Right lung (tissue), 5 donors: Measurements from ENCODE around the gene CLCF1. TPM values are rescaled to one million over a fixed set of nuclear protein-coding genes. Genes with fewer than 3 reads are reported as not detected.
"Not testable (repeated sequence)": the region's sequence is repeated elsewhere in the genome, so short reads cannot be mapped to it uniquely, and the experiment has no call there.

Source experiments
- DNase-seq, 2 donors: peaks; one replicate each; pipeline ENCODE4 v3.0.0-alpha.2; 2013
- polyA plus RNA-seq, 5 donors: library from polyadenylated mRNA; unstranded; fragments of 120-200 nt; gene quantifications; one replicate each; pipeline versions ENCODE4 v1.2.1 to v1.2.3, GENCODE V29; 2013; ENCODE audit warnings: inconsistent platforms in 1 of 5, low replicate concordance in 1 of 5; ENCODE audit not compliant: insufficient read length in 5 of 5, insufficient read depth in 1 of 5

The CLCF1 gene
- polyA plus RNA-seq, 5 donors = 11.1 to 14.7 (median 13.7) TPM

DNA sequence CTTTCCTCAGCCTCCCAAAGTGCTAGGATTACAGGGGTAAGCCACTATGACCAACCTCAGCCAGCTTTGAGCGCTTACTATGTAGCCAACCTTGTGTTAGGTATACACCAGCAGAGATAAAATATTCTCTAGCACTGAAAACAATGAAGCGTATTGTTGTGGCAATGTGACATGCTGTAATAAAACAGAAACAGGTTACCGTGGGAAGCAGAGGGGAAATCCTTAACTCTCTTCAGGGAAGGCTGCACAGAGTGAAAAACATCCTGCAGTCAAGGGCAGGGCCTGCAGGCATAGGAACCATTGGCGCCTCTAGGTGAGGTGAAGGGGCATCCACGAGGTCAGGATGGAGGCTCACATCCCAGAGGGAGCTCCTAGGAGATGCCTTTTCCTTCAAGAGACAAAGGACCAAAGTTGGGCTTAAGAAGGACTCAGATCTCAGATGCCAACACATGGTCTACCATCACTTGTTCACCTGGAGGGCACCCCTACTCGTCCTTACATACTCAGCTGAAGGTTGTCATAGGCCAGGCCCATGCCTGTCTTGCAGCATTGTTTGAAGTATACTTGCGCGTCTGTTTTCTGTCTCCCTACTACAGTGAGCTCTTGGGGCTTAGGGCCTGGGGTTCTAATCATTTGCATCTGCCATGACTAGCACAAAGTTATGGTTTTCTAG lies 28.0 kb downstream of the CLCF1 start:
- DNase-seq = no peak

GRCh38 chr11:67344264-67344663 lies 29.1 kb downstream of the CLCF1 start:
- no peak for DNase-seq

DNA sequence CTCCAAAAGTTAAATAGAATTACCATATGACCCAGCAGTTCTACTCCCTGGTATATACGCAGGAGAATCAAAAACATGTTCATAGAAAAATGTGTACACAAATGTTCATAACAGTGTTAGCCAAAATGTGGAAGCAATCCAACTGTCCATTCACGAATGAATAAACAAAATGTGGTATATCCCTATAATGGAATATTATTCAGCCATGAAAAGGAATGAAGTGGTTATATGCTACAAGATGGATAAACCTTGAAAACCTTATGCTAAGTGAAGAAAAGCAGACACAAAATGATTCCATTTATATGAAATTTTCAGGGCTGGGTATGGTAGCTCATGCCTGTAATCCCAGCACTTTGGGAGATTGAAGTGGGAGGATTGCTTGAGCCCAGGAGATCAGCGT lies 36.1 kb downstream of the CLCF1 start:
- DNase-seq = no peak

- DNase-seq = no peak
Observed at GRCh38 chr11:67332081-67332691, 41.2 kb downstream of the CLCF1 start.

- DNase-seq = no peak
Observed at GRCh38 chr11:67323526-67323925, 49.9 kb downstream of the CLCF1 start.

GRCh38 chr11:67322049-67322448 lies 51.3 kb downstream of the CLCF1 start:
- DNase-seq = no peak

- DNase-seq = no peak
Observed at GRCh38 chr11:67321313-67321871, 52.0 kb downstream of the CLCF1 start.

- DNase-seq = no peak
Observed at GRCh38 chr11:67320691-67321090, 52.7 kb downstream of the CLCF1 start.

- no peak for DNase-seq
Observed at GRCh38 chr11:67320011-67320410, 53.4 kb downstream of the CLCF1 start.

- not testable (repeated sequence) for DNase-seq
Observed at GRCh38 chr11:67318876-67319275, 54.5 kb downstream of the CLCF1 start.

- DNase-seq = no peak
Observed at GRCh38 chr11:67317888-67318555, 55.4 kb downstream of the CLCF1 start.

GRCh38 chr11:67317205-67317887 lies 56.1 kb downstream of the CLCF1 start:
- DNase-seq = peak; percentile 96 to 97

- no peak for DNase-seq
Observed at GRCh38 chr11:67316882-67317204, 56.6 kb downstream of the CLCF1 start.

DNA sequence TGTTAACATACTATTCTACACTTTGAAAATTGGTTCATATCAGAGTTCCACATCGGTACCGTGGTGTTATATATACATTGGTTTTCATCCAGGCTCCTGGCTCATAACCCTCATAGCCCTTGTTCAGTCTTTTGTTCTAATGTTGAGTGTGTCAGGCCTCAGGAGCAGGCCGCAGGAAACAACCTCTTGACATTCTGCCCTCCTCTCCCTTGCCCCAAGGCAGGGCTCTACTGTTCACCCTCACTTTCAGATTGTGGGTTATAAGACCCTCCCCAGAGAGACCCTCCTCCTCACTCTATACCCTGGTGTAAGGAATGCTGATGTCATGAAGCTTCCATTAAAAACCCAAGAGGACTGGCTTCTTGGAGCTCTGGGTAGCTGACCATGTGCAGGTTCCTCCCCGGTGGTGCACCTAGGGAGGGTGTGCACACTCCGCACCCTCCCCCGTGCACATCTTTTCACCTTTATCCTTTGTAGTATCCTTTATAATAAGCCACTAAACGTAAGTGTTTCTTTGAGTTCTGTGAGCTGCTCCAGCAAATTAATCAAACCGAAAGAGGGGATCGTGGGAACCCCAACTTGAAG lies 58.0 kb downstream of the CLCF1 start:
- DNase-seq = no peak

DNA sequence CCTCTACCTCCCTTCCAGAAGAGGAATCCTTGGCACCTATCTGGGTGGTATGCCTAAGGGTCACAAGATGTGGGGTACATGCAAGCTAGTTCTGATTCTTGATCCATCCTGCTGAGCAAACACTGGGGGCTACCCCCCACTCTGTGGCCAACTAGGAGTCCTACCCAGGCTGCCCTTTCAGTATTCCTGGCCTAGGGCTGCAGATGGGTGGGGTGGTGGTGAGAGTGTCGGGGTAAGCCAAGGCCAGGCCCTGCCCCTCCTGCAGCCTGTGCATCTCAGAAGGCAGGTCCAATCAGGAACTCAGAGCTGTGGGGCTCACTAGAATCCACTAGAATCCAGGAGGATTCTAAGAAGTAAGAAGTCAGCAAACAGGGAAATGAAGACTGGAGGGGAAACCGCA lies 59.2 kb downstream of the CLCF1 start:
- no peak for DNase-seq

Other genes with a start within 250 kb of the CLCF1 start
- gene GRK2, start 107.1 kb downstream of the CLCF1 start, polyA plus RNA-seq = 10 to 100 TPM; 43.6 to 75.6 (median 57.5) TPM
- 10 to 100 TPM; 33.2 to 53.5 (median 47.0) TPM for gene ANKRD13D, start 84.3 kb downstream of the CLCF1 start, polyA plus RNA-seq
- gene SSH3, start 70.1 kb downstream of the CLCF1 start, polyA plus RNA-seq = 10 to 100 TPM; 21.8 to 37.6 (median 30.3) TPM
- gene POLD4, start 20.1 kb downstream of the CLCF1 start, polyA plus RNA-seq = 10 to 100 TPM; 21.3 to 40.2 (median 35.8) TPM
- 10 to 100 TPM; 18.4 to 30.8 (median 24.2) TPM for gene RAD9A, start 18.4 kb upstream of the CLCF1 start, polyA plus RNA-seq
- 100 to 1,000 TPM in 4 of 5 donors, 10 to 100 TPM in 1; 99.0 to 167 (median 115) TPM for gene PPP1CA, start 28.3 kb upstream of the CLCF1 start, polyA plus RNA-seq
- gene TBC1D10C, start 30.5 kb upstream of the CLCF1 start, polyA plus RNA-seq = 1 to 10 TPM; 3.9 to 6.2 (median 4.7) TPM
- 1 to 10 TPM; 2.6 to 5.3 (median 4.5) TPM for gene CARNS1, start 42.1 kb upstream of the CLCF1 start, polyA plus RNA-seq
- 10 to 100 TPM; 34.2 to 45.2 (median 40.7) TPM for gene RPS6KB2, start 54.9 kb upstream of the CLCF1 start, polyA plus RNA-seq
- gene PTPRCAP, start 64.1 kb upstream of the CLCF1 start, polyA plus RNA-seq = 1 to 10 TPM; 1.3 to 3.3 (median 1.8) TPM
- 10 to 100 TPM; 39.8 to 75.4 (median 45.9) TPM for gene CORO1B, start 69.9 kb upstream of the CLCF1 start, polyA plus RNA-seq
- not detected for gene GPR152, start 79.1 kb upstream of the CLCF1 start, polyA plus RNA-seq
- gene CABP4, start 81.8 kb upstream of the CLCF1 start, polyA plus RNA-seq = 1 to 10 TPM; 1.9 to 2.5 (median 2.2) TPM
- 10 to 100 TPM; 34.8 to 67.1 (median 47.5) TPM for gene TMEM134, start 95.7 kb upstream of the CLCF1 start, polyA plus RNA-seq
- gene AIP, start 109.4 kb upstream of the CLCF1 start, polyA plus RNA-seq = 10 to 100 TPM; 45.4 to 67.7 (median 60.0) TPM
- 10 to 100 TPM; 16.3 to 33.3 (median 19.5) TPM for gene PITPNM1, start 131.8 kb upstream of the CLCF1 start, polyA plus RNA-seq
- gene CDK2AP2, start 134.6 kb upstream of the CLCF1 start, polyA plus RNA-seq = 10 to 100 TPM; 23.4 to 48.9 (median 29.2) TPM
- gene CABP2, start 149.8 kb upstream of the CLCF1 start, polyA plus RNA-seq = not detected
- 1,000 to 10,000 TPM in 1 of 5 donors, 100 to 1,000 TPM in 4; 653 to 1,043 (median 745) TPM for gene GSTP1, start 210.2 kb upstream of the CLCF1 start, polyA plus RNA-seq
- gene NDUFV1, start 233.3 kb upstream of the CLCF1 start, polyA plus RNA-seq = 100 to 1,000 TPM; 140 to 210 (median 174) TPM